Kidney (tissue), 14 donors: ENCODE measurements around the gene CNTN2. TPM values are rescaled to one million over a fixed set of nuclear protein-coding genes. Genes with fewer than 3 reads are reported as not detected.

Experiments
- DNase-seq, 5 donors: peaks; one replicate each; pipeline ENCODE4 v3.0.0-alpha.2; 2013 to 2020
- FAIRE-seq: peaks from 2 replicates; lab custom pipeline; 2012; peaks lifted over from hg19 to GRCh38; lab: Jason Lieb, UNC
- H3K27ac ChIP-seq, 2 donors: one replicate each; pipeline ENCODE4 v1.7.0; 2013; ENCODE audit warnings: low read depth in 2 of 2, low read length in 2 of 2, inconsistent platforms in 1 of 2
- H3K27me3 ChIP-seq: one replicate; pipeline ENCODE4 v1.7.1; 2013; ENCODE audit warnings: low read length, inconsistent platforms; ENCODE audit not compliant: control insufficient read depth, insufficient read depth
- H3K36me3 ChIP-seq, 3 donors: one replicate each; pipeline versions ENCODE4 v1.7.0 to v1.7.1; 2013; ENCODE audit warnings: low read length in 3 of 3, control low read depth in 1 of 3, inconsistent platforms in 1 of 3; ENCODE audit not compliant: insufficient read depth in 3 of 3, control insufficient read depth in 2 of 3
- H3K4me1 ChIP-seq, 3 donors: one replicate each; pipeline versions ENCODE4 v1.7.0 to v1.7.1; 2013; ENCODE audit warnings: low read length in 3 of 3, inconsistent platforms in 1 of 3, low read depth in 1 of 3; ENCODE audit not compliant: control insufficient read depth in 2 of 3, insufficient read depth in 2 of 3
- H3K4me3 ChIP-seq, 3 donors: one replicate each; pipeline versions ENCODE4 v1.7.0 to v1.8.1; 2013; ENCODE audit warnings: low read length in 3 of 3, control low read depth in 1 of 3, inconsistent platforms in 1 of 3
- H3K9ac ChIP-seq, 3 donors: one replicate each; pipeline versions ENCODE4 v1.7.0 to v1.7.1; 2013; ENCODE audit warnings: low read length in 3 of 3, control low read depth in 1 of 3, inconsistent platforms in 1 of 3
- H3K9me3 ChIP-seq, 3 donors: one replicate each; pipeline versions ENCODE4 v1.7.0 to v1.7.1; 2013; ENCODE audit warnings: low read length in 3 of 3, control low read depth in 1 of 3, inconsistent platforms in 1 of 3; ENCODE audit not compliant: control insufficient read depth in 2 of 3, insufficient read depth in 1 of 3
- CTCF ChIP-seq: IDR thresholded peaks from 3 replicates; pipeline ENCODE4 v1.5.1; 2012; ENCODE audit warnings: mild to moderate bottlenecking, moderate library complexity, borderline replicate concordance; ENCODE audit not compliant: insufficient read depth; ENCODE audit errors: extremely low read depth
- intact Hi-C: fragments of 100-400 bp; cut with DNase I; formaldehyde crosslinking; loops from one replicate; pipeline ENCODE4 v1.11.1; 2022
- polyA plus RNA-seq: library from polyadenylated mRNA; stranded (reverse); fragments of 350-450 nt; fragmentation: Illumina TruSeq; extraction: RNeasy Lipid Tissue Mini Kit (QIAGEN cat#74804); gene quantifications from one replicate; pipeline ENCODE4 v1.2.3, GENCODE V29; 2014; ENCODE audit warnings: low read depth, low replicate concordance; ENCODE audit not compliant: insufficient read depth
- total RNA-seq: library from RNA; stranded (reverse); fragmentation: NEBNext Ultra II Directional; extraction: Animal tissue kit (Norgen Biotek cat#: 25700); gene quantifications from one replicate; pipeline ENCODE4 v1.2.1, GENCODE V29; 2021
- donor health status: control.
- donor health status: control.
- donor health status: control.
- donor health status: control.
- donor health status: control.
- donor health status: DM: yes; HTN: yes; CAD: no.
- donor health status: Normal renal cell carcinoma (clear cell type).

CNTN2 gene
- total and polyA plus RNA-seq, 2 donors from 2014 or later = 0.15 to 0.44 TPM

- no peak for TF ChIP-seq CTCF
- Histone ChIP-seq H3K27ac (no peak overlapping the region), H3K4me1 (peaks cover 0 to 7% (median 5%) of the 10 kb centered on the region in 3 donors), H3K9ac (no peak overlapping the region), H3K9me3 (no peaks in the 10 kb centered on the region), H3K27me3 (peaks cover 11% of the 10 kb centered on the region), H3K4me3 (no peak overlapping the region), H3K36me3 (no peaks in the 10 kb centered on the region)
- DNase-seq = no peak
- no peak for FAIRE-seq
- intact Hi-C loops = no loop called here
These were observed 854 bp downstream of the CNTN2 start for GRCh38 chr1:205043866-205044265.

GRCh38 chr1:205044741-205045140, 1.7 kb downstream of the CNTN2 start:
- Histone ChIP-seq H3K27ac (no peak overlapping the region), H3K4me1 (peaks cover 0 to 7% (median 5%) of the 10 kb centered on the region in 3 donors), H3K36me3 (no peaks in the 10 kb centered on the region), H3K9ac (no peak overlapping the region), H3K9me3 (no peaks in the 10 kb centered on the region), H3K27me3 (peaks cover 11% of the 10 kb centered on the region), H3K4me3 (no peak overlapping the region)
- no peak for FAIRE-seq
- TF ChIP-seq CTCF = no peak
- intact Hi-C loops = no loop called here
- no peak for DNase-seq

- H3K27ac ChIP-seq = no peak overlapping the region
- intact Hi-C loops = no loop called here
- TF ChIP-seq CTCF = no peak
- H3K9me3 ChIP-seq = no peaks in the 10 kb centered on the region
- DNase-seq (no peak), FAIRE-seq (no peak)
- no peaks in the 10 kb centered on the region for H3K36me3 ChIP-seq
- peaks cover 11% of the 10 kb centered on the region for H3K27me3 ChIP-seq
- H3K9ac ChIP-seq = no peak overlapping the region
- H3K4me3 ChIP-seq = no peak overlapping the region
- peaks cover 0 to 7% (median 5%) of the 10 kb centered on the region in 3 donors for H3K4me1 ChIP-seq
These were observed 2.1 kb downstream of the CNTN2 start for GRCh38 chr1:205045146-205045545.

GRCh38 chr1:205046870-205047269, 3.9 kb downstream of the CNTN2 start:
- no peak overlapping the region for H3K4me3 ChIP-seq
- intact Hi-C loops = no loop called here
- H3K9ac ChIP-seq = no peak overlapping the region
- H3K36me3 ChIP-seq = no peaks in the 10 kb centered on the region
- FAIRE-seq (no peak), DNase-seq (no peak)
- H3K4me1 ChIP-seq = peaks cover 0 to 5% (median 5%) of the 10 kb centered on the region in 3 donors
- peaks cover 11% of the 10 kb centered on the region for H3K27me3 ChIP-seq
- H3K9me3 ChIP-seq = no peaks in the 10 kb centered on the region
- TF ChIP-seq CTCF = no peak
- H3K27ac ChIP-seq = no peak overlapping the region
